Neutrophil (primary cell): Measurements from ENCODE around the gene PASD1.

Experiments
- H3K27ac ChIP-seq: fragments of 200-600 bp; sonication (generic); 2 replicates; pipeline ENCODE4 v1.5.1; 2016; ENCODE audit warnings: mild to moderate bottlenecking, moderate library complexity
- H3K27me3 ChIP-seq: fragments of 200-600 bp; sonication (generic); 2 replicates; pipeline ENCODE4 v1.6.0; 2016; ENCODE audit warnings: mild to moderate bottlenecking
- H3K36me3 ChIP-seq: fragments of 200-600 bp; sonication (generic); 2 replicates; pipeline ENCODE4 v1.5.1; 2017
- H3K4me1 ChIP-seq, 2 experiments: fragments of 200-600 bp in 1 of 2; sonication (generic) in 1 of 2; 1 replicate in 1 of 2; 2 replicates in 1 of 2; pipeline versions ENCODE4 v1.5.1 to v1.6.1; 2013 to 2016; ENCODE audit warnings: low read depth in 1 of 2, low read length in 1 of 2, mild to moderate bottlenecking in 1 of 2, moderate library complexity in 1 of 2; ENCODE audit not compliant: control insufficient read depth in 1 of 2, insufficient read depth in 1 of 2
- H3K4me3 ChIP-seq, 2 experiments: fragments of 200-600 bp in 1 of 2; sonication (generic) in 1 of 2; 1 replicate in 1 of 2; 2 replicates in 1 of 2; pipeline ENCODE4 v1.5.1; 2013 to 2016; ENCODE audit warnings: low read depth in 1 of 2, low read length in 1 of 2, mild to moderate bottlenecking in 1 of 2, moderate library complexity in 1 of 2
- H3K9me3 ChIP-seq: fragments of 200-600 bp; sonication (generic); 2 replicates; pipeline ENCODE4 v1.5.1; 2016
- CTCF ChIP-seq: fragments of 200-600 bp; sonication (generic); IDR thresholded peaks from 2 replicates; pipeline ENCODE4 v1.5.1; 2016; ENCODE audit warnings: antibody characterized with exemption

Gene PASD1

GRCh38 chrX:151633157-151633556 lies 69.7 kb downstream of the PASD1 start:
- Histone ChIP-seq H3K27me3 (no peaks in the 10 kb centered on the region), H3K4me3 (no peak overlapping the region), H3K36me3 (no peaks in the 10 kb centered on the region), H3K9me3 (no peaks in the 10 kb centered on the region), H3K4me1 (no peaks in the 10 kb centered on the region), H3K27ac (no peak overlapping the region)
- no peak for TF ChIP-seq CTCF

GRCh38 chrX:151634937-151635336 lies 71.5 kb downstream of the PASD1 start:
- no peaks in the 10 kb centered on the region for H3K9me3 ChIP-seq
- TF ChIP-seq CTCF = no peak

DNA sequence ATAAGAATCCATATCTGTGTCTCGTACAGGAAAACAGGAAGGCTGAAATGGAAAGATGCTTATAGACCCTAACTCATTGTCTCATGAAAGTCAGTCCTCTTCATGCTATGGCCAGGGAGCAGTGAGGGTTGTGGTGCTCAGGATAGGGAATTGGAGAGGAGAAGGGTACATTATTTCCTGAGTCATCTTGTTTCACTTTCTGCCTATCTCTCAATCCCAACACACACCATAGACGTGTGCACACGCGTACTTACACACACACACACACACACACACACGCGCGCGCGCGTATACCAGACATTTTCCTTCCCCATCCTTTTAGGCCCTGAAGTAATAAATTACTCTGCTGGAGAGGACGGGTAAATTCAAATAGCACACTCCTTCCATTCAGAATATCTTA lies 78.1 kb downstream of the PASD1 start:
- no peaks in the 10 kb centered on the region for H3K27me3 ChIP-seq
- no peaks in the 10 kb centered on the region for H3K4me1 ChIP-seq
- TF ChIP-seq CTCF = no peak
- no peak overlapping the region for H3K27ac ChIP-seq
- no peaks in the 10 kb centered on the region for H3K9me3 ChIP-seq
- H3K4me3 ChIP-seq = no peak overlapping the region
- H3K36me3 ChIP-seq = no peaks in the 10 kb centered on the region

More at GRCh38 chrX:151634937-151635336, 71.5 kb downstream of the PASD1 start:
- H3K4me3 ChIP-seq = no peak overlapping the region
- H3K36me3 ChIP-seq = no peaks in the 10 kb centered on the region
- no peak overlapping the region for H3K27ac ChIP-seq
- no peaks in the 10 kb centered on the region for H3K27me3 ChIP-seq
- no peaks in the 10 kb centered on the region for H3K4me1 ChIP-seq

DNA sequence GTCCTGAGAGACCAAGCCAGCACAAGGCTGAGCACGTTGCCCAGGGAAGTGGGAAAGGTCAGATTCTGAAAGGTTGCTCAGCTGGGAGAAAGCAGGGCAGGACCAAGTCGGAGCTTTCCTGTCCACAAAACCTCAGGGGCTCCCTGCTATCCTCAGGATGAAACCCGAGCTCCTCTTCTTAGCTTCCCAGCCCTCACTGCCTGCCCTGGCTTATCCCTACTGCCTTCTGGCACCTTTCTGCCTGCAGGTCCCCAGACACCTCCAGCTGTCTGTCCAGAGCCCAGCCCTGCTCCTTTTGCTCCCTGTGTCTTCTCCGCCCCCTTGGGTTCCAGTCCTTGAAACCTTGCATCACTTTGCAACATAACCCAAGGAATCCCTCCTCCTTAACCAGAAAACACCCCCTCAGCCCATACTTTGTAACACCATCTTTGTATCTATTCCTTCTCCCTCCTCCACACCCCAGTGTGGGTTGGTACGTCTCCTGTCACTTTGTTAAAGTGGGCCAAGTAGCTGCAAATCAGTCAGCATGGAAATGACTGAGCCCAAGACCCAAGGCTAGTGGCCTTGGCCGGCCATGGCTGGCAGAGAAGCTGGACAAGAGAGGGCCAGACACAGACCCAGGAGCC lies 111.8 kb downstream of the PASD1 start:
- Histone ChIP-seq H3K4me1 (no peaks in the 10 kb centered on the region), H3K36me3 (no peaks in the 10 kb centered on the region), H3K27me3 (no peaks in the 10 kb centered on the region), H3K9me3 (no peaks in the 10 kb centered on the region), H3K4me3 (no peak overlapping the region), H3K27ac (no peak overlapping the region)
- no peak for TF ChIP-seq CTCF

DNA sequence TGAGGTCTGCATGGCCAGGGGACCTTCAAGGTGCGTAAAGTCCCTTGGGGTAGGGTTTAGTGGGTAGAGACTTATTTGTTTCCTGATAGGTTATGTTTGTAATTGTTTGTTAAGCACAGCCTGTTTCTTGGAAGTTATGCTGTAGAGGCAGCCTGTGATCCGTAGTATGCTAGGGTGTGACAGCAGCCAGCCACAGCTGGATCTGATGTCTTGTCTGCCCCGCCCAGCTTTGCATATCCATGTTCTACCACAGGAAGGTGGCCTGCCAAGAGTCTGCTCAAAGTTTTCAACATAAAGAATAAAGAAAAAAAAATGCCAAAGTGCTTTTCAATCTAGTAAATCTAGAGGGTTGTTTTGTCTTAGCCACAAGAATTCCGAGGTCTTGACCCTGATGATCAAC lies 112.7 kb downstream of the PASD1 start:
- H3K27me3 ChIP-seq = no peaks in the 10 kb centered on the region

More for the DNA sequence above, 112.7 kb downstream of the PASD1 start:
- Histone ChIP-seq H3K4me3 (no peak overlapping the region), H3K27ac (no peak overlapping the region), H3K4me1 (no peaks in the 10 kb centered on the region), H3K9me3 (no peaks in the 10 kb centered on the region), H3K36me3 (no peaks in the 10 kb centered on the region)
- TF ChIP-seq CTCF = no peak
